Tibial nerve (tissue), 4 donors: Measurements from ENCODE around the gene ACY1.

Experiments
- CTCF ChIP-seq, 5 experiments: fragments of 200-600 bp in 3 of 5; fragments of 450-650 bp in 2 of 5; sonication (generic) in 3 of 5; IDR thresholded peaks; one replicate each; pipeline ENCODE4 v1.5.1; 2016 to 2019; ENCODE audit warnings: antibody characterized with exemption in 5 of 5, mild to moderate bottlenecking in 3 of 5, moderate library complexity in 2 of 5
- EP300 ChIP-seq, 2 donors: sonication (generic); formaldehyde crosslinking; IDR thresholded peaks; one replicate each; pipeline ENCODE4 v1.6.1; 2017; ENCODE audit warnings: antibody characterized with exemption in 2 of 2, mild to moderate bottlenecking in 1 of 2
- POLR2A ChIP-seq, 2 donors: fragments of 450-650 bp; IDR thresholded peaks; one replicate each; pipeline ENCODE4 v1.6.1; 2017; ENCODE audit warnings: antibody characterized with exemption in 2 of 2, mild to moderate bottlenecking in 2 of 2, moderate library complexity in 2 of 2

- TF ChIP-seq CTCF (IDR thresholded peaks at IDR 0.05), result no peak
- no peak for TF ChIP-seq POLR2A (IDR thresholded peaks at IDR 0.05)
- TF ChIP-seq EP300 (IDR thresholded peaks at IDR 0.05), result no peak
Measured at GRCh38 chr3:51970606-51971300, 12.6 kb upstream of the ACY1 start.
